Small intestine (tissue), 16 donors: ENCODE measurements around the gene HFE. TPM values are rescaled to one million over a fixed set of nuclear protein-coding genes. Genes with fewer than 3 reads are reported as not detected.
A peak's percentile ranks its signal among the peaks of the same experiment; 100 is the strongest.

Experiments
- DNase-seq, 2 donors: peaks; one replicate each; pipeline versions ENCODE4 v3.0.0 to v3.0.0-alpha.2; 2013
- FAIRE-seq: peaks from 2 replicates; lab custom pipeline; 2012; peaks lifted over from hg19 to GRCh38; lab: Jason Lieb, UNC
- H3K27ac ChIP-seq, 3 donors: one replicate each; pipeline ENCODE4 v1.5.1; 2013; ENCODE audit warnings: low read length in 2 of 3, mild to moderate bottlenecking in 2 of 3, control low read depth in 1 of 3, inconsistent platforms in 1 of 3, low read depth in 1 of 3, moderate library complexity in 1 of 3
- H3K27me3 ChIP-seq, 3 donors: one replicate each; pipeline ENCODE4 v1.6.1; 2013; ENCODE audit warnings: low read length in 3 of 3, inconsistent platforms in 1 of 3; ENCODE audit not compliant: control insufficient read depth in 3 of 3, insufficient read depth in 3 of 3
- H3K36me3 ChIP-seq, 3 donors: one replicate each; pipeline ENCODE4 v1.6.1; 2013; ENCODE audit warnings: low read length in 3 of 3, inconsistent platforms in 1 of 3, low read depth in 1 of 3, mild to moderate bottlenecking in 1 of 3, moderate library complexity in 1 of 3; ENCODE audit not compliant: control insufficient read depth in 3 of 3, insufficient read depth in 2 of 3
- H3K4me1 ChIP-seq, 3 donors: one replicate each; pipeline ENCODE4 v1.6.1; 2013; ENCODE audit warnings: low read length in 2 of 3, inconsistent platforms in 1 of 3, low read depth in 1 of 3, mild to moderate bottlenecking in 1 of 3, moderate library complexity in 1 of 3; ENCODE audit not compliant: control insufficient read depth in 3 of 3, insufficient read depth in 2 of 3
- H3K4me3 ChIP-seq, 3 donors: one replicate each; pipeline ENCODE4 v1.5.1; 2013; ENCODE audit warnings: low read length in 3 of 3, control low read depth in 1 of 3, inconsistent platforms in 1 of 3, low read depth in 1 of 3, mild to moderate bottlenecking in 1 of 3, moderate library complexity in 1 of 3
- H3K9me3 ChIP-seq, 2 donors: one replicate each; pipeline ENCODE4 v1.6.1; 2013; ENCODE audit warnings: low read depth in 1 of 2, low read length in 1 of 2; ENCODE audit not compliant: control insufficient read depth in 2 of 2, insufficient read depth in 1 of 2
- WGBS, 3 donors: extraction: QIAGEN DNeasy Blood & Tissue Kit; methylation state at CpG; one replicate each; pipeline ENCODE4 v1.1.7; 2013; 5-methylcytosine and 5-hydroxymethylcytosine counted together
- long read RNA-seq, 10 donors: transcript quantifications; one replicate each; lab custom pipeline, GENCODE V29; 2026
- polyA plus RNA-seq, 4 donors: library from polyadenylated mRNA; stranded (reverse) in 3 of 4; unstranded in 1 of 4; fragments of 200-250 nt in 3 of 4; fragments of 120-200 nt in 1 of 4; gene quantifications; one replicate each; pipeline versions ENCODE4 v1.2.1 to v1.2.3, GENCODE V29; 2013
- donor health status: healthy with polysubstance abuse.
- donor health status: control.
- donor health status: control.
- donor health status: Bipolar disorder and iron deficiency.
- donor health status: healthy.

The HFE gene, protein sequence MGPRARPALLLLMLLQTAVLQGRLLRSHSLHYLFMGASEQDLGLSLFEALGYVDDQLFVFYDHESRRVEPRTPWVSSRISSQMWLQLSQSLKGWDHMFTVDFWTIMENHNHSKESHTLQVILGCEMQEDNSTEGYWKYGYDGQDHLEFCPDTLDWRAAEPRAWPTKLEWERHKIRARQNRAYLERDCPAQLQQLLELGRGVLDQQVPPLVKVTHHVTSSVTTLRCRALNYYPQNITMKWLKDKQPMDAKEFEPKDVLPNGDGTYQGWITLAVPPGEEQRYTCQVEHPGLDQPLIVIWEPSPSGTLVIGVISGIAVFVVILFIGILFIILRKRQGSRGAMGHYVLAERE
- 10 to 100 TPM in 1 of 4 donors, 1 to 10 TPM in 2, under 1 TPM in 1; 0.67 to 16.1 (median 4.9) TPM for polyA plus RNA-seq
- long read RNA-seq, donor 1, full-length matches to known transcripts = 5 of 10 reads
- long read RNA-seq, donor 1, partial matches to known transcripts = 5 of 10 reads
- long read RNA-seq, donor 1, other reads (novel, unspliced or antisense) = 0 of 10 reads
- long read RNA-seq, donor 2 = 0 reads
- long read RNA-seq, donor 3, partial matches to known transcripts = 6 of 6 reads
- long read RNA-seq, donor 3, other reads (novel, unspliced or antisense) = 0 of 6 reads
- long read RNA-seq, donor 4 = 0 reads
- long read RNA-seq, donor 5 = 0 reads
- long read RNA-seq, donor 6, full-length matches to known transcripts = 1 of 1 reads
- long read RNA-seq, donor 6, partial matches to known transcripts = 0 of 1 reads
- long read RNA-seq, donor 6, other reads (novel, unspliced or antisense) = 0 of 1 reads
- long read RNA-seq, donor 7, partial matches to known transcripts = 0 of 1 reads
- long read RNA-seq, donor 7, other reads (novel, unspliced or antisense) = 0 of 1 reads
- long read RNA-seq, donor 8 = 0 reads
- long read RNA-seq, donor 9 = 0 reads
- long read RNA-seq, donor 10, full-length matches to known transcripts = 1 of 1 reads
- long read RNA-seq, donor 10, partial matches to known transcripts = 0 of 1 reads
- long read RNA-seq, donor 10, other reads (novel, unspliced or antisense) = 0 of 1 reads

DNA sequence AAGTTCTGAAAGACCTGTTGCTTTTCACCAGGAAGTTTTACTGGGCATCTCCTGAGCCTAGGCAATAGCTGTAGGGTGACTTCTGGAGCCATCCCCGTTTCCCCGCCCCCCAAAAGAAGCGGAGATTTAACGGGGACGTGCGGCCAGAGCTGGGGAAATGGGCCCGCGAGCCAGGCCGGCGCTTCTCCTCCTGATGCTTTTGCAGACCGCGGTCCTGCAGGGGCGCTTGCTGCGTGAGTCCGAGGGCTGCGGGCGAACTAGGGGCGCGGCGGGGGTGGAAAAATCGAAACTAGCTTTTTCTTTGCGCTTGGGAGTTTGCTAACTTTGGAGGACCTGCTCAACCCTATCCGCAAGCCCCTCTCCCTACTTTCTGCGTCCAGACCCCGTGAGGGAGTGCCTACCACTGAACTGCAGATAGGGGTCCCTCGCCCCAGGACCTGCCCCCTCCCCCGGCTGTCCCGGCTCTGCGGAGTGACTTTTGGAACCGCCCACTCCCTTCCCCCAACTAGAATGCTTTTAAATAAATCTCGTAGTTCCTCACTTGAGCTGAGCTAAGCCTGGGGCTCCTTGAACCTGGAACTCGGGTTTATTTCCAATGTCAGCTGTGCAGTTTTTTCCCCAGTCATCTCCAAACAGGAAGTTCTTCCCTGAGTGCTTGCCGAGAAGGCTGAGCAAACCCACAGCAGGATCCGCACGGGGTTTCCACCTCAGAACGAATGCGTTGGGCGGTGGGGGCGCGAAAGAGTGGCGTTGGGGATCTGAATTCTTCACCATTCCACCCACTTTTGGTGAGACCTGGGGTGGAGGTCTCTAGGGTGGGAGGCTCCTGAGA, at the start of gene HFE:
TSS of gene HFE (plus strand) at position 146 of the 832 bp plus-strand sequence. CDS start at position 158, 12 bp downstream.
- no peak for FAIRE-seq
- WGBS, 3 donors = 1 to 2% (median 1%) methylated on average over 41 of the region's 41 CpGs
- H3K4me3 ChIP-seq = peak within 1 kb of the TSS; percentile 61 to 73 (median 72)

GRCh38 chr6:26041946-26042345, 45.3 kb upstream of the HFE start:
- FAIRE-seq (no peak), DNase-seq (no peak)
- Histone ChIP-seq H3K4me3 (no peak overlapping the region), H3K27ac (no peak overlapping the region), H3K4me1 (peaks cover 0 to 20% (median 1%) of the 10 kb centered on the region in 3 donors), H3K9me3 (no peaks in the 10 kb centered on the region), H3K36me3 (no peaks in the 10 kb centered on the region), H3K27me3 (no peaks in the 10 kb centered on the region)
- 77 to 88% (median 81%) methylated on average over 1 of the region's 1 CpG for WGBS, 3 donors

More for the DNA sequence above, at the start of gene HFE:
- Histone ChIP-seq H3K27me3 (no peaks in the 10 kb centered on the region), H3K27ac (peak within 1 kb of the TSS; percentile 71 to 92 (median 88)), H3K4me1 (peaks cover 0 to 15% (median 3%) of the 10 kb centered on the region in 3 donors), H3K36me3 (peaks cover 0 to 11% (median 0%) of the 10 kb centered on the region in 3 donors), H3K9me3 (no peaks in the 10 kb centered on the region)
- DNase-seq = peak; percentile 64 to 79

DNA sequence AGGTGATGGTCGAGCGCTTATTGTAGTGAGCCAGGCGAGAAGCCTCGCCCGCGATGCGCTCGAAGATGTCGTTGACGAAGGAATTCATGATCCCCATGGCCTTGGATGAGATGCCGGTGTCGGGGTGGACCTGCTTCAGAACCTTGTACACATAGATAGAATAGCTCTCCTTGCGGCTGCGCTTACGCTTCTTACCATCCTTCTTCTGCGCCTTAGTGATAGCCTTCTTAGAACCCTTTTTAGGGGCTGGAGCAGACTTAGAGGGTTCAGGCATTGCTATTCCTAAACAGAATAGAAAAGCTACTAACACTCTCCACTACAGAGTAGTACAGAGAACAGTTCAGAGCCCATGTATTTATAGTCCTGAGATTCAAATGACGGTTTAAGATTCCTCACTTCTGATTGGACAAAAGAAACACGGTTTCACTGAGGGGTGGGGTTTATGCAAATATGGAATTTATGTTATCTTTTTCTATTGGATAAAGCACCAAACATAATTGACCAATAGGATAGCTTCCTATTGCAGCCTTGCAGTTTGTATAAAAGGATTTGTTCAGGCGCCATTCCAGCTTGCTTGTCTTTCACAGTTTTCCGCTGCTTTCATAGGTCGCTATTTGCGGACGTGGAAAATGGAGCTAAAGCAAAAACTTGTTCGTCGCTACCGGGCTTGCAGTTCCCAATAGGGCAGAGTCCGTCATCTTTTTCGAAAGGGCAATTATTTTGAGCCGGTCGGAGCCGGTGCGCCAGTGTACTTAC, 43.7 kb upstream of the HFE start:
- DNase-seq (peak; percentile 95 to 98), FAIRE-seq (peak; percentile 94)
- Histone ChIP-seq H3K4me3 (peak overlapping the region in 2 of 3 donors; percentile 49 to 71), H3K27me3 (no peaks in the 10 kb centered on the region), H3K27ac (peak overlapping the region; percentile 92 to 99 (median 96)), H3K9me3 (no peaks in the 10 kb centered on the region), H3K36me3 (no peaks in the 10 kb centered on the region), H3K4me1 (peaks cover 0 to 20% (median 1%) of the 10 kb centered on the region in 3 donors)
- 0 to 2% (median 1%) methylated on average over 32 of the region's 32 CpGs for WGBS, 3 donors

- H3K36me3 ChIP-seq = no peaks in the 10 kb centered on the region
- H3K4me3 ChIP-seq = peak overlapping the region in 2 of 3 donors; percentile 49 to 71
- H3K27ac ChIP-seq = peak overlapping the region; percentile 92 to 99 (median 96)
- DNase-seq (peak in 1 of 2 donors; percentile 46), FAIRE-seq (no peak)
- no peaks in the 10 kb centered on the region for H3K27me3 ChIP-seq
- H3K4me1 ChIP-seq = peaks cover 0 to 20% (median 1%) of the 10 kb centered on the region in 3 donors
- no peaks in the 10 kb centered on the region for H3K9me3 ChIP-seq
- 0 to 1% (median 0%) methylated on average over 40 of the region's 40 CpGs for WGBS, 3 donors
Observed at GRCh38 chr6:26044140-26045064, 42.8 kb upstream of the HFE start.

DNA sequence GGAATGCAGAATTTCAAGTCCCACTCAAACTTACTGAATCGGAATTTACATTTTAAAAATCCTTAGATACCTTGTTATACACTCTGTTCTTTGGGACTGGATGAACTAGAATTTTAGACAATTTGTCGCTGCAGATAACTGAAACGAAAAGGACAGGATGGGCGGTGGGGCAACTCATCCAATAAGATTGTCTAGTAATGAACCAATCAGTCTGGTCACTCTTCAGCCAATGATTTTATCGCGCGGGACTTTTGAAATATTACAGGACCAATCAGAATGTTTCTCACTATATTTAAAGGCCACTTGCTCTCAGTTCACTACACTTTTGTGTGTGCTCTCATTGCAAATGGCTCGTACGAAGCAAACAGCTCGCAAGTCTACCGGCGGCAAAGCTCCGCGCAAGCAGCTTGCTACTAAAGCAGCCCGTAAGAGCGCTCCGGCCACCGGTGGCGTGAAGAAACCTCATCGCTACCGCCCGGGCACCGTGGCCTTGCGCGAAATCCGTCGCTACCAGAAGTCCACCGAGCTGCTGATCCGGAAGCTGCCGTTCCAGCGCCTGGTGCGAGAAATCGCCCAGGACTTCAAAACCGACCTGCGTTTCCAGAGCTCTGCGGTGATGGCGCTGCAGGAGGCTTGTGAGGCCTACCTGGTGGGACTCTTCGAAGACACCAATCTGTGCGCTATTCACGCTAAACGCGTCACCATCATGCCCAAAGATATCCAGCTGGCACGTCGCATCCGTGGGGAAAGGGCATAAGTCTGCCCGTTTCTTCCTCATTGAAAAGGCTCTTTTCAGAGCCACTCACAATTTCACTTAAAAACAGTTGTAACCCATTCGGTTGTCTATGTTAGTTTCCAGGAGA, 41.9 kb upstream of the HFE start:
- Histone ChIP-seq H3K36me3 (no peaks in the 10 kb centered on the region), H3K27ac (peak overlapping the region; percentile 92 to 99 (median 96)), H3K4me3 (peak overlapping the region in 2 of 3 donors; percentile 57 to 71), H3K4me1 (peaks cover 0 to 20% (median 1%) of the 10 kb centered on the region in 3 donors), H3K9me3 (no peaks in the 10 kb centered on the region), H3K27me3 (no peaks in the 10 kb centered on the region)
- WGBS, 3 donors = 0 to 1% (median 1%) methylated on average over 47 of the region's 47 CpGs
- FAIRE-seq (no peak), DNase-seq (peak; percentile 94 to 98)

- Histone ChIP-seq H3K27ac (peak overlapping the region in 2 of 3 donors; percentile 82 to 86), H3K4me3 (peak overlapping the region in 1 of 3 donors; percentile 71), H3K9me3 (no peaks in the 10 kb centered on the region), H3K36me3 (no peaks in the 10 kb centered on the region), H3K27me3 (no peaks in the 10 kb centered on the region), H3K4me1 (peaks cover 0 to 20% (median 1%) of the 10 kb centered on the region in 3 donors)
- DNase-seq (no peak), FAIRE-seq (no peak)
- WGBS, 3 donors = 20 to 23% (median 22%) methylated on average over 5 of the region's 5 CpGs
Observed at GRCh38 chr6:26045928-26046368, 41.3 kb upstream of the HFE start.
